CD4-positive, alpha-beta T cell treated with Interleukin-21 for 1 hour (primary cell): ENCODE measurements around the gene CIBAR2.
"Not testable (repeated sequence)": the region's sequence is repeated elsewhere in the genome, so short reads cannot be mapped to it uniquely, and the experiment has no call there.

Experiments used
- DNase-seq: peaks from one replicate; pipeline ENCODE4 v3.0.0-alpha.2; 2020

CIBAR2 gene

GRCh38 chr16:85057948-85058347 is 54.3 kb downstream of the CIBAR2 start:
- no peak for DNase-seq

DNA sequence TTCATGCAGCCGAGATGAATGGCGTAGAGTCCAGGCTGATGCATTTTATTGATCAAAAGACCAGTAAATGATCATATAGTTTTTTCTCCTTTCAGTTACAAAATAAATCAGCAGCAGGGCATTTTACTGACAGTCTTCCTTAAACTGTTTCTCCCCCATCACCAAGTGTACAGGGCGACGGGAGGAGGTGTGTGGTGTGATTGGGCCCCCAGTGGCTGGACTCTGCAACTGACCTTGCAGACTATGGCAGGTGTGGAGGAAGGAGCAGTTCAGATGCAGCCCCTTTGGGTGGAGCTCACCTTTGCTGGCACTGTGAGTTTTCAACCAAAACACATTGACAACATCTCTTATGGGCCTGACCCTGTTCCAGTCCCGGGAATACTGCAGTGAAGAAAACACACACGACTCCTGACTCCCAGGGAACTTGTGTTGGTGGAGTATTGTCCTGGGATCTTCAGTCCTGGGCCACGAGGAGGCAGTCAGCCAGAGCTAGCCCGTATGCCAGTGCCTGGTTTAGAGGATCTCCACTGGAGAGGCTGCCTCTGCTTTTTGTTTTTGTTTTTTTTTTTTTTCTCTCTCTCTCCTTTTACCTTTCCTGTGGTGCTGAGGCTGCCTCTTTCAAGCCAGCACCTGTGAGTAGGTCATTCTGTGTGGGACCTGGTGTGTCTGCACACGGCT is 54.9 kb downstream of the CIBAR2 start:
- no peak for DNase-seq

DNA sequence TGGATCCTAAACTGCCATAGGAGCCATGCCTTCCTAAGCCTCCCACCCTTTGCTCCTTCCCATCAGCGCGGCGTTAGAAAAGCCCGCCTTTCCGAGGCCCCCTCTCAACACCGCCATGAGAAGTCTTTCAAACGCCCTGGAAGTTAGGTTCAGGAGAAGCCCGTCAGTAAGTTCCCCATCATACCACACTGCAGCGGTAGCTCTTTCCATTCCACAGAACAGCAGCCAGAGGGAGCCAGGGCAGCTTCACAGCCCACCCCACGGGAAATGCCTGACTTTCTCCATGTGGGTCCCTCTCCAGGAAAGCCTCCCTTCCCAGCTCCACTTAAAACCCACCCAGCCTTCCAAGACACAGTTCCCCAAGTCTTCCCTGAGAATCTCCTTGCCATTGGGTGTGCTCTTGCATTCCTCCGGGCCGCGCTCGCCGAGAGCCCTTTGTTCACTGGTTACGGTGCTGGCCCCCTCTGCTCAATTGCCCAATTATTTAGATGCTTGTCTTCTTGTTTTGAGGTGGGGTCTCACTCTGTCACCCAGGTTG is 56.0 kb downstream of the CIBAR2 start:
- DNase-seq, result no peak

- peak; percentile 85 for DNase-seq
Measured at GRCh38 chr16:85055493-85056210, 56.6 kb downstream of the CIBAR2 start.

DNA sequence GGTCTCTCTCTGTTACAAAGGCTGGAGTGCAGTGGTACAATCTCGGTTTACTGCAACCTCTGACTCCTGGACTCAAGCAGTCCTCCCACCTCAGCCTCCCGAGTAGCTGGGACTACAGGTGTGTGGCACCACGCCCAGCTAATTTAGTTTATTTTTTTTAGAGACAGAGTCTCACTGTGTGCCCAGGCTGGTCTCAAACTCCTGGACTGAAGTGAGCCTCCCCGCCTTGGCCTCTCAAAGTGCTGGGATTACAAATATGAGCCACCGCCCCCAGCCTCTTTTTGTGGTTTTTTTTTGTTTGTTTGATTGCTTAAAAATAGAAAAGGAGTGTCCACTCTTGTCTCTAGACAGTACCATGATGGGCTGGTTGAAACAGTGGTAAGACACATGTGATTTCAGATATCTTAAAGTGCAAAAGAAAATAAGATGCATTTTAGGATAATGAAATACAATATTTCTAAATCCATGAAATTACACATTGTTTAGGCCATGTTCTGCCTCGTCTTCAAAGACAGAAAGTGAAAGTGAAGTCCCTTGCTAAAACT is 57.3 kb downstream of the CIBAR2 start:
- no peak for DNase-seq

- DNase-seq, result not testable (repeated sequence)
Measured at GRCh38 chr16:85054321-85054720, 58.0 kb downstream of the CIBAR2 start.

DNA sequence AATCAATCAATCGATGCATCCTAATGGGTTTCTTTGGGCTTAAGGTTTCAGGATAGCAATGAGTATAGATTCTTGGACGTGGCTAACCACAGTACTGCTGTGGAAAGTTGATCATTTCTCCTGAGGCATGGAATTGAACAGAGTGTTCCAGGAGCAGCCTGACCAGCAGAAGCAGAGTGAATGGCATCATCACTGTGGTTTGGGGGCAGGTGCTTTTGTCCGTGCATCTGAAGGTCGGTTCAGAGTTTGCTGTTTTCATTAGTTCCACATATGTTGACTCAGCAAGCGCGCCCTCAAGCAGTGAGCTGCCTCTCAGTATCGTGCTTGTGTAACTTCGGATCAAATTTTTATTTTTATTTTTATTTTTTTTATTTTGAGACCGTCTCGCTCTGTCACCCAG is 59.7 kb downstream of the CIBAR2 start:
- DNase-seq, result no peak

DNA sequence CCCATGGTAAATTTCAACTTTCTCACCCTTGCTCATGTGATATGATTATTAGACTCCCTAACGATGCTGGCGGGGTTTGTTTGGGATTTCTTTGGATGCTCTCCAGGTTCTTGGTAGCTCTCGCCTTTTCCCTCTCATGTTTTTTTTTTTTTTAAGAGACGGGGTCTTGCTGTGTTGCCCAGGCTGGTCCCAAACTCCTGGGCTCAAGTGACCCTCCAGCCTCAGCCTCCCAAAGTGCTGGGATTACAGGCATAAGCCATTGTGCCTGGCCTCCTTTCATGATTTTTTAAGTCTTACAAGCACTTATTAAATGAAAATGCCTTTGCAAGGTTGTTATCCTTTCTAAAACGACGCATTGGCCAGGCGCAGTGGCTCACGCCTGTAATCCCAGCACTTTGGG is 60.6 kb downstream of the CIBAR2 start:
- DNase-seq, result no peak

DNA sequence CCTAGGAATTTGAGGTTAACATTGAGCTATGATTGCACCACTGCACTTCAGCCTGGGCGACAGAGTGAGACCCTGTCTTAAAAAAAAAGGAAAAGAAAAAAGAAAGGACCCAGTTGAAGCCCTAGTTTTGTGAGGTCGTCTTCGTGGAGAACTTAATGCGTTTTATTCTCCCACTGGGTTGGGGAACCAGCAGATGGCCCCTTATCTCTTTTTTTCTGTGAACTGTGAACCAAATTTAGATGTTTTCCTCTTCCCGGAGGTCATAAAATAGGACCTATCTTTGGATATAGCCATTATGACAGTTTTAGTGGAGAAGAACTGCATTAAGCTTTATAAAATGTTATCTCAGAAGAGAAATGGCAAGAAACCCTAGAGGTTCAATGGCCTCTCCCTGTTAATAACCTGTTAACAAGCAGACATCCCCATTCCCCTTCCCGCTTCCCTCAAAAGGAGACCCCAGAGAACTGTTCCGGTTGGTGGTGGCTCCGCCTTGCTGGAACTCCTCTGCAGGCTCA is 61.1 kb downstream of the CIBAR2 start:
- no peak for DNase-seq

DNA sequence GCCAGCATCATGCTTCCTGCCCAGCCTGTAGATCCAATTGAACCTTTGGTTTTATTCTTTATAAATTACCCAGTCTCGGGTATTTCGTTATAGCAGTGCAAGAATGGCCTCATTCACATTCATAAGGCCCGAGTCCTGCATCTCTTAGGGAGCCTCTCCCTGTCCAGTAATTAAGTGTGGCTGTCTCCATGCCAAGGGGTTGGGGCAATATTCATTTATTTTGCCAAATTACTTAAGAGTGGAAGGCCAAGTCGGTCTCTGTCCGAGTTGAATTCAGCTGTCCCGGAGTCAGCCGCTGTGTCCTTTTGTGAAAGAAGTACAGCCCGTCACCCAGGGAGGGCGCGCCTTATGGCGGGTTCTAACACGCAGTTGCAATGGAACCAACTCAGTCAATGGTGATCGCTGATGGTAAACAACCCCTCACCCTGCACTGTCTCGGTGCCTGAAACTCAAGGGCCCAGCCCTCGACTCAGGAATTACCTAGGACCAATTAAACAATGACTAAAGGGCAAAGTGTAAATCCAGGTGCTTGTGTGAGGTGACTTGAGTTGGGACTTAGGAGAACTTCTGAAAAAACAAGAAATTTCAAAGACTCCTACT is 62.5 kb downstream of the CIBAR2 start:
- no peak for DNase-seq

DNA sequence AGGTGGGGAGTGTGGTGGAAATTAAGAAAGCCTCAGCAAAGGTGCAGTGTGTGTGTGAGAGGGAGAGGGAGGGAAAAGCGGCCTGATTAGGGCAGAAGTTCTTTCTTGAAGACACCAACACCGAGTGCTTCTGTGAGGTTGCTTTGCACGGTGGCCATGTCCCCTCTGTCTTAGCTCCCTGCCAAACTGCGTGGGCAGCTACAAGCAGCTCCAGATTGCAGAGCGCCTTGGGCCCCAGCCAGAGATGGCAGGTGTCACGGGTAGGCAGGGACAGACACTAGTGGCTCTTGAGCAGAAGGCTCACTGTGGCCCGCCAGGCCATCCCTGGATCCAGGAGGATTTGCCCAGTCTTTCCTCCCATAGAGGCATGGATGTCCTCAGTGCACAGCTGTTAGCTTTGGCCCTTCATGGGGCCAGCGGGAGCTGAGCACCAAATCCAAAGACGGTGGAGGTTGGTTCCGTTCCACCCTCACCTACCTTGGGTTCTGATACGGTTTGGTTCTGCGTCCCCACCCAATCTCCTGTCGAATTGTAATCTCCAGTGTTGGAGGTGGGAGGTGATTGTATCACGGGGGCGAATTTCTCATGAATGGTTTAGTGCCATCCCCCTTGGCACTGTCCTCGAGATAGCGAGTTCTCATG is 63.2 kb downstream of the CIBAR2 start:
- no peak for DNase-seq
